ENCODE results near the gene MAML1.
"Not testable (repeated sequence)": the region's sequence is repeated elsewhere in the genome, so short reads cannot be mapped to it uniquely, and the experiment has no call there.

The MAML1 gene

DNA sequence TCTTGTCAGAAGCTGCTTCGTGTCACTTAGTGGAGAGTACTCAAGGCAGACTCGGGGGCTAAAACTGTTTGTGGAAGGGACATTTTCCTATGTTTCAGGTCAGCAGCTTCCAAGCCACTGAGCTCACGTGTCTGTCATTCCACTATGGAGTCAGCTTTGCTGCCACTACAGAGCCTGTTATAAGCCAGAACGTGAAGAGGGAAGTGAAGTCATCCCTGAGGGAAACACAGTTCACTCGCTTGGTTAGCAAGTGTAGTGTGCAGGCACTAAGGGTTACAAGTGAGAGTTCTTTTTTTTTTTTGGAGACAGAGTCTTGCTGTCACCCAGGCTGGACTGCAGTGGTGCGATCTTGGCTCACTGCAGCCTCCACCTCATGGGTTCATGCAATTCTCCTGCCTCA is 36.6 kb downstream of the MAML1 start:
- DNase-seq (ENCODE audit: low read depth), result no peak

DNA sequence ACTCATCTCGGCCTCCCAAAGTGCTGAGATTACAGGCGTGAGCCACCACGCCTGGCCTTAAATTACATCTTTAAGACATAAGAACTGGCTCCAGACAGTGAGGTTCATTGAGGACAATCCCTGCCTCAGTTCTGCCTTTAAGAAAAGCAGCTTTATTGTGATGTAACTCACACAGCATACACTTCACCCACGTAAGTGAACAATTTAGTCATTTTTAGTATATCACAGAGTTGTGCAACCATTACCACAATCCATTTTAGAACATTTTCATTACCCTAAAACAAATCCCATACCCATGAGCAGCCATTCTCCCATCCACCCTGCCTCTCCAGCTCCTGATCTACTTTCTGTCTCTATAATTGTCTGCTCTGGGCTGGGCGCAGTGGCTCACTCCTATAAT is 37.2 kb downstream of the MAML1 start:
- DNase-seq (ENCODE audit: low read depth), result no peak

DNA sequence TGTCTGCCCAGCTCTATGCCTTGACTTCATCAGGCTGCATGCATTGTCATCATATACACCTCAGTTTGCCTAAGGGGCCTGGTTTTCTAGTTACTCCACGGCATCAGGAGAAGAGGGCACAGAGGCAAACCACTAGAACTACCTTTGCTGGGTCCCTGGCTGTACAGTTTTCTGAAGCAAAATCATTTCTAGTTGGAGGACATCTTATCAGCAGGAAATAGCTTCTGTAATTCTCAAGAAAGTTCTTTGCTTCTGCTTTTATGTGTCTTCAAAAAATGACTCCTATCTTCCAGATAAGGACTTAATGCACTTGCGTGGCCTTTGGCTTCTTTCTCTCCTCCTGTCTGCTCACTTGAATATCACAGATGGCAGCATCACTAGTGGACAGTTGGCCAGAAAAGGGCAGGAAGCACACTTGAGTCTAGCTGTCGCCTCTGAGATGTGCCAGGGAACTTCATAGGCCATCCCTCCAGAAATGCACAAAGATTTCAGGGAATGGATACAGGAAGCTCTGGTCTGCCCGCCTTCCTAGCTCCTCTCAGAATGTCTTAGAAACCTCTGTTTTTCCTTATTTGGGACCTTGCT is 38.8 kb downstream of the MAML1 start:
- DNase-seq (ENCODE audit: low read depth), result no peak

DNA sequence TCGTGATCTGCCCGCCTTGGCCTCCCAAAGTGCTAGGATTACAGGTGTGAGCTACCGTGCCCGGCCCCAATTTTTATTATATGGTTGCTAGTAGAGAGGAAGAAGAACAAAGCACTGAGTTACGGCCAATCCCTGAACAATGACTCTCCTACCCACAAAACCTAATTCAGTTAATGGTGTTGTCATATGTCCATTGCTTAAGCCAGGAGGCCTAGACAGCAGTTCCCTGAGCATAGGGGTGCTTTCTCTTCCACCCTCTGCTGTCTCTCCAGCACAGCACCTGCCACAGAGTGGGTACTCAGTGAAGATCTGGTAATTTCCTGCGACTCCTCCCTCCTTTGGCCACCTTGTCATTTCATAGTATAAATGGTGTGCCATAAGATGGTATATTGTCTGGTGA is 39.7 kb downstream of the MAML1 start:
- no peak for DNase-seq (ENCODE audit: low read depth)

DNA sequence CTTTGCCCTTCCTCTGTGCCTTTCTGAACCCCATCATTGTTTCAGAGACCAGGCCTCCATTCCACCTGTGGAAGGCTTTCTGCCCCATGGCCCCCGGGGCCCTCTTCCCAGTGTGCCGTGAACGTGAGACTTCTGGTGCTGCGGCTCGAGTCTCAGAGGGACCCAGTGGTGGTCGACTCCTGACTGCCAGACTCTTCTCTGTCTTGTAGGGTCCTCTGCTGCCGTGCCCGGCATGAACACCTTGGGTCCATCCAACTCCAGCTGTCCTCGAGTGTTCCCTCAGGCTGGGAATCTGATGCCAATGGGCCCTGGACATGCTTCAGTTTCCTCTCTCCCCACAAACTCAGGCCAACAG is 41.0 kb downstream of the MAML1 start:
- DNase-seq (ENCODE audit: low read depth), result no peak

DNA sequence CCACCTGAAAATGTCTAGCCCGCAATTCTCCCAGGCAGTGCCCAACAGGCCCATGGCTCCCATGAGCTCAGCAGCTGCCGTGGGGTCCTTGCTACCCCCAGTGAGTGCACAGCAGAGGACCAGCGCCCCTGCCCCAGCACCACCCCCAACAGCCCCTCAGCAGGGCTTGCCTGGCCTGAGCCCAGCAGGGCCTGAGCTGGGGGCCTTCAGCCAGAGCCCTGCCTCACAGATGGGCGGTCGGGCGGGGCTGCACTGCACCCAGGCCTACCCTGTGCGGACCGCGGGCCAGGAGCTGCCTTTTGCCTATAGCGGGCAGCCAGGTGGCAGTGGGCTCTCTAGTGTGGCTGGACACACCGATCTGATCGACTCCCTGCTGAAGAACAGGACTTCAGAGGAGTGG is 41.8 kb downstream of the MAML1 start:
- DNase-seq (ENCODE audit: low read depth), result no peak

DNA sequence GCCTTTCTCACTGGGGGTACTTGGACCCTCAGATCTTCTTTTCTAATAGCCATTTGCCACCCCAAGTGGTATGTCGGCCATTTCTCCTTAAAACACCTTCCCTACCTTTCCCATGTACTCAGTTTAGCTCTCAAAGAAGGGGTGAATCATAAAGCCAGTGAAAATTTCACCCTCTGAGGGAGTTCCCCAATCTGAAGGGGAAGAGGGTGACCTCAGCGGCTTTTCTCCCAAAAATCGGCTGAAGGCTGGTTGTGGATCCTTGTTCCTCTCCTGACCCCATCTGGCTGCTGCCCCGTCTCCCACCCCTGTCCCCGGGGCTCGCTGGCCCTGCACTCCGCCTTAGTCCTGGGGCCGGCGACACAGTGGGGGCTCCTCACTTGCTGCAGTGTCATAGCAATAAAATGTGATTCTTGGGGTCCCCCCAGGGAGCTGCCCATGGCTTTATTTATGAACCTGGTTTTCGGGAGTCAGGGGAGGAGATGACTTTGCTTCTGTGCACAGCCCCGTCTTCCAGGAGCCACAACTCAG is 43.9 kb downstream of the MAML1 start:
- DNase-seq (ENCODE audit: low read depth), result no peak

DNA sequence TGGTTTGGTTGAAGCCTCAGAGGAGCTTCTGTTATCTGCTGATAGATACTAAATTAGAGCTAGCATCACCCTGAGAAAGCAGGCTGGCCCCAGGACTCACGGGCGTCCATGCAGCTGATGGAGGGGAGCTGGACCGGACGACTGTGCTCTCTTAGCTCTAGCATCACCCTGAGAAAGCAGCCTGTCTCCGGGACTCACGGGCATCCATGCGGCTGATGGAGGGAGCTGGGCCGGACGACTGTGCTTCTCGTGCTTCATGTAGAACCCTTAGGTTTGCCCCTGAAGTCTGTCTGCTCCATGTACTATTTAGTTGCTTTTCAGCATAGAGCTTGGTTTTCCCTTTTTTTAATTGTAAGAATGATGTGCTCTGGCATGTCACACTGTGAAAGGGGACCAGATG is 44.8 kb downstream of the MAML1 start:
- DNase-seq (ENCODE audit: low read depth), result no peak

DNA sequence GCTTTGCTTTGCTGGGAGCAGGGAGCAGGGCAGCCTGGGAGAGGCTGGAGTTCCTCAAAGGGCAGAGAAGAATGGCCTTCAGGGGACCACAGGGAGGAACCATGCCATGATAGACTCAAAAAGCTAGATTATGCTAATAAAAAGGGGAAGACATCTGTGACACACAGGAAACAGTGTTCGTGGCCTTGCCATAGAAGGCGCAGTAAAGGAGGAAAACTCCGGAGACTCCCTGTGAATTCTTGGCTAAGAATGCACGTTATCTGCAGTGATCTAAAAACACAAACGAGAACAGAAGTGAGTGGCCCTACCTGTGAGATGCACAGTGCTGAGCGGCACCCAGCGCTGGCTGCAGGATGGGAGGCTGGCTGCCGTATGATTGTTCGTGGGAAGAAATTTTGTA is 45.3 kb downstream of the MAML1 start:
- DNase-seq (ENCODE audit: low read depth), result no peak

DNA sequence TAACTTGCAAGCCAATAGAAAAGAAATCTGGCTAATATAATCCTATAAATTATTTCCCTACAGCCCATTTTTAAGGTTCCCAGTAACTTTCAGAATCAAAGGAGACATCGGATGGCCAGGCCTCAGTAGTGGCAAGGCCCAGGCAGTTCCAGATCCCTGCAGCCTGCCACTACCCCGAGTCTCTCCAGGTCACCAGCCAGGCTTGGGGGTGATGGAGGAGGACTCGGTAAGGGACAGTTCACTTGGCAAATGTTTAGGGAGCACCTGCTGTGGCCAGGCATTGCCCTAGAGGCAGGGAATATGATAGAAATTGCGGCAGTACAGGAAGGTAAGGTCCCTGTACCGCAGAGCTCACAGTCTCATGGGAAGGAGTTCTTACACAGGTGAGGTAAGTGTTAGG is 46.0 kb downstream of the MAML1 start:
- DNase-seq (ENCODE audit: low read depth), result no peak

DNA sequence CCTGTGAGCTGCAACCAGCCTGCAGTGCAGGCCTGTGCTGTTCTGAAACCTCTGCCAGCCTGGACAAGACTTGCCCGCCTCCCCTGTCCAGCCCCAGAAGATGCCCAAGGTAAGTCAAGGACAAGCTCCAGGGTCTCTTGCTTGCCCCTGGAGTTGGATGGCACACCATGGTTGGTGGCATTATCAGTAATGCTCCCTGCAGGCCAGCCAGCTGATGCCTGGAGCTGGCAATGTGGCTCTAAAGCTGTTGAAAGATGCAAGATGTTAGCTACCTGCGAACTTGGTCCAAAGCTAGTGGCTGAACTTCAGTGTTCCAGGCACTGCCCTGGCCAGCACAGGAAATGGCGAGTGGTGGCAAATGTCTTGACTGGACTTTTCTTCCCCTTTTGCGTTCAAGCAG is 47.2 kb downstream of the MAML1 start:
- no peak for DNase-seq (ENCODE audit: low read depth)

DNA sequence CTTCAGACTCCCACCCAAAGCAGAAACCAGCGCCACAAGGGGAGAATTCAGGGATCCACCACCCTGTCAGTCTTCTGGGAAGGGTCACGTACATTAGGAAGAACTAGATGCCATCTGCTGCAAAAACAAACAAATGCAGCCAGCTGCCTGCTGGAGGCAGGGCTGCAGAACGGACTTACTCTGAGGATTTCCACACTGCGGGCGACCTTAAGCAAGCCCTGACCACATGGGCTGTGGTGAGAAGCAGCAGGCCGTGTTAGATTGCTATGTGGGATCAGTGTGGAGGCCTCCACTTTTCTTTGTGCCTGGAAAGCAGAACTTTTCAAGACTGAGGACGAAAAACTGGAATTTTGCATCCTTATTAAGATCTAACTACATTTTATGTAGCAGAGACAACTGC is 47.7 kb downstream of the MAML1 start:
- DNase-seq (ENCODE audit: low read depth), result no peak

DNA sequence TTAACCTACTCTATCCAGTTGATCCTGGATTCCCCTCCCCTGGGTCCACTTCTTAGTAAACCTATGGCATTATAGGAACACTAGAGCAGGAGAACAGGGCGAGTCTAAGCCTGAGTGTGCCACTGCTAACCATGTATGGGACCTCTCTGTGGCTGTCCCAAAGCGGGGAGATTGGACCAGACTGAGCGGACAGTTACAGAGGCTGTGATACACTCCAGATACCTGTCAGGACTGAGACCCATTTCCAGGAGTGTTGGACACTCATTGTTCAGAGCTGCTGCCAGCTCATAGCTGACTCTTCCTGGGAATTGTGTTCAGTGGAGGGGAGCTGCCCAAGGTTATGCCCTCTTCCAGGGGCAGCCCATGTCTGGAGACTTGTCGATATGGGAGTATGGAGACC is 49.2 kb downstream of the MAML1 start:
- DNase-seq (ENCODE audit: low read depth), result no peak

DNA sequence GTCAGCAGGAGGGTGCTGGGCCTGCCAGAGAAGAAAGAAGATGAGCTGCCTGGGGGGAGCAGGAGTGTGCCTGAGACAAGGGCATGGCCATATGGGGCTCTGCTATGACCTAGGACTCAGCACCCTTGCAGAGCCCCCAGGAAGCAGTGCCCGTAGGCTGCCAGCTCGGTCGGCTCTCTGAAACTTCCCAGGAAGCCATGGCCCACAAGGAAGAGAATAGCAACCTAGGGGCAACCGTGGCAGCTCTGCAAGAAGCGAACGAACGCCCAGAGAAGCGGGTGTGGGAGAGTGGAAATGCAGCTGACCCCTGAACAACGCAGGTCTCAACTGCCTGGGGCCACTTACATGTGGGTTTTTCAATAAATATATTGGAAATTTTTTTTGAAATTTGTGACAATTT is 50.5 kb downstream of the MAML1 start:
- DNase-seq (ENCODE audit: low read depth), result no peak

DNA sequence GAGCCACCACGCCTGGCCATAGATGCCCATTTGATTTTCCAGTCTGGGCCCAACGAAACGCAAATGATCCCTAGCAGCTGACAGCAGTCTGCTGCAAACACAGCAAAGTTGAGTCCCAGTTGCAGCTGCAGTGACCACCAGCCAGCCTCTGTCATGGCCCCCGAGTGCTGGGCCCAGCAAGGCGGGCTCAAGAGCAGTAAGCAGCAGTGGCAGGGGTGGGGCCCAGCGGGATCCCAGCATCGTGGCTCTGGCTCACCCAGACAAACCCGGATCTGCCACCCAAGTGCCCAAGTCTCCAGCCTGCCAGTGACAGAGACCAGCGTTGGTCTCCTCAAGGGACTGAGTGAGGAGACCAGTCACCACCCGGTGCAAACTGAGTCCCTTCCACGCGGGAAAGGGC is 54.2 kb downstream of the MAML1 start:
- no peak for DNase-seq (ENCODE audit: low read depth)

DNA sequence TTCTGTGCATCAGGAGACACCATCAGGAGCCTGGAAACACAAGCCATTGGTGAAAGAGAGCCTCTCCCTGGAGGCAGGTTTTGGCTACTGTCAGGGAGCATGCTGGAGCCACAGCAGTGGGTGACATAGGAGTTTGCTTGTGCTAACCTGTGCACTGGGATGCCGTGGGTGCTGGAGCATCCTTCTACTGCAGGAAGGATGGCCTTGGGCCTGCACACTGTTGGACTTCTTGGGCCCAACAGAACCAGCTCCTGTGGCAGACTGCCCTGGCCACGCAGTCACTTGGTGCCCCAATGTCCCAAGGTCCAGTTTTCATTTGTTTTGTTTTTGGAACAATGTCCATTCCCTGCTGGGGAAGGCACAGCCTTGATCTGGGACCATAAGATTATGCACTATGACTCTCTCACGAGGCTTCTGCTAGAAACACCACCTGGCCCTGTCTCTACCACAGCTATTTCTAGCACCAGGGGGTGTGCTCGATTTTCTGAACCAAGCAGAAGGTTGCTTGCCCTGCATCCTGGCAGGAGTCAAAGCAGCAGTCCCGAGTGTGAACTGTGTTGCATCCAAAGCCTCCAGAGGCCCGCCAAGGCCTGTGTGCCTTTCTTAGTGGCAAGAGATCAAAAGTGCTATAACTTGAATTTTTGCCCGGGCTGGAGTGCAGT is 55.7 kb downstream of the MAML1 start:
- DNase-seq (ENCODE audit: low read depth), result no peak

DNA sequence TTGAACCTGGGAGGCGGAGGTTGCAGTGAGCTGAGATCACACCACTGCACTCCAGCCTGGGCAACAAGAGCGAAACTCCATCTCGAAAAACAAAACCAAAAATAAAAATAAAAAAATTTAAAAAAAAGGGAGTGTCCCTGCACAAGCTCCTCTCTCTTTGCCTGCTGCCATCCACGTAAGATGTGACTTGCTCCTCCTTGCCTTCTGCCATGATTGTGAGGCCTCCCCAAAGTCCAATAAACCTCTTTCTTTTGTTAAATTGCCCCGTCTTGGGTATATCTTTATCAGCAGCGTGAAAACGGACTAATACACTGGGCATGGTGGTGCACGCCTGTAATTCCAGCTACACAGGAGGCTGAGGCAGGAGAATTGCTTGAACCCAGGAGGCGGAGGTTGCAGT is 56.7 kb downstream of the MAML1 start:
- DNase-seq (ENCODE audit: low read depth), result not testable (repeated sequence)

DNA sequence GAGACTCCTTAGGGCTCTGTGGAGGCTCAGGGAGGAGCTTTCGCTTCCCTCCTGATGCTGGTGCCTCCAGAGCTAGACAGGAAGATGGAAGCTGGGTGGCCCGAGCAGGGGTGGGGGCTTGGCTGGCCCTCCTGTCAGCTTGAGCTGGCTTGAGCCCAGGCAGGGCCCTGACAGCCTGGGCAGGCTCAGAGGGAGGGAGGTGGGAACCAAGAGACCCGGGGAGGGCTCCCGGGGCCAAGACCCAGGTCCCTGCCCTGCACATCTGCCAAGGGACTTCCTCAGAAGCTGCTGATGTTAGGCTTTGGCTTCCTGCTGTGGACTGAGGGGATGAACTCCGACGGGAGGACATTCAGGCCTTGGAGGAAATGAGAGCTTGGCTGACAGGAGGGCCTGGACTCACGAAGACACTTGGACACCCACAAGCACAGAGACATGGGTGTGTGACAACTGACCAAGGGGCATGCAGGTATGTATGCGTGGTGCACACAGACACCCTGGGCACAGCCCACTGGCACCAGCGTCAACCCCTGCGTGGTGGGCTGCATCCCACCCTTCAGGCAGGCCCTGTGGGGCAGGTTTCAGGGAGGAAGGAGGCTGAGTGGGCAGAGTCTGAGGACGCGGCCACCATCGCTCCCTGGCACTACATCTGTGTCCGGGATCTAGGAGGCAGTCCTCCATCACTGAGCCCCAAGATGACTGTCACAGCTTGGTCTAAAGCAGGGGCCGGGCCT is 59.4 kb downstream of the MAML1 start:
- no peak for DNase-seq (ENCODE audit: low read depth)

DNA sequence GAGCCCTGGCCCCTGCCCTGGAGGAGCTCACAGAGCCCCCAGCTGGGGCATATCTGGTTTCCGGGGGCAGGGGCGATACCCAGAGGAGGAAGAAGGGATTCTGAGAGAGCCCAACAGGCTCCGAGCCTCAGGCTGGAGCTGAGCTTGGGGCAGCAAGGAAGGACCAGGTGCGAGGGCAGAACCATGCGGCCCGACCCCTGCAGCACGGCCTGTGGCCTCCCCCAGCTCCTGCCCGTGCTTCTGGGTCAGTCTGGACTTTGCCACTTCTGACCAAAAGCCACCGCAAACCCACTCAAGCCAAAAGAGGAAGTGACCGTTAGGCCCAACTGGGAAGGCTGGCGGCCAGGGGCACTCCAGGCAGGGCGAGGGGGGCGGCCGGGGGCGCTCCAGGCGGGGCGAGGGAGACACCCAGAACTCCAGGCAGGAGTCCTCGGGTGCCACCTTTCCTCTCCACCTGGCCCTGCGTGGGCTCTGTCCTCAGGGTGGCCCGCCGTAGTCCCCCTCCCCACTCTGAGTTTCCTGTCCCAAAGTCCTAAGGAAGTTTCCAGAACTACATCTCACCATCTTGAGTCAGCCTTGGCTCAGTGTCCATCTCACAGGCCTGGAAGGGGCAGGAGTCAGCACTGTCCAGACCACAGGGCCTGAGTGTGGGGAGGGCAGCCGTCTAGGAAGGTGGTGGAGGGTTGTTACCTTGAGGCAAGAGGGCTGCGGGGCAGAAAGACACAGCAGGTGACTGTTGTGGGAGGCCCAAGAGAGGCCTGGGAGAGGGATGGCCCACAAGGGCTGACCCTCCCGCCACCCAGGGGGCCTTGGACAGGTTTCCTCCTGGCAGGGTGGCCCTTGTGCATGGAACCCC is 60.2 kb downstream of the MAML1 start:
- DNase-seq (ENCODE audit: low read depth), result no peak

DNA sequence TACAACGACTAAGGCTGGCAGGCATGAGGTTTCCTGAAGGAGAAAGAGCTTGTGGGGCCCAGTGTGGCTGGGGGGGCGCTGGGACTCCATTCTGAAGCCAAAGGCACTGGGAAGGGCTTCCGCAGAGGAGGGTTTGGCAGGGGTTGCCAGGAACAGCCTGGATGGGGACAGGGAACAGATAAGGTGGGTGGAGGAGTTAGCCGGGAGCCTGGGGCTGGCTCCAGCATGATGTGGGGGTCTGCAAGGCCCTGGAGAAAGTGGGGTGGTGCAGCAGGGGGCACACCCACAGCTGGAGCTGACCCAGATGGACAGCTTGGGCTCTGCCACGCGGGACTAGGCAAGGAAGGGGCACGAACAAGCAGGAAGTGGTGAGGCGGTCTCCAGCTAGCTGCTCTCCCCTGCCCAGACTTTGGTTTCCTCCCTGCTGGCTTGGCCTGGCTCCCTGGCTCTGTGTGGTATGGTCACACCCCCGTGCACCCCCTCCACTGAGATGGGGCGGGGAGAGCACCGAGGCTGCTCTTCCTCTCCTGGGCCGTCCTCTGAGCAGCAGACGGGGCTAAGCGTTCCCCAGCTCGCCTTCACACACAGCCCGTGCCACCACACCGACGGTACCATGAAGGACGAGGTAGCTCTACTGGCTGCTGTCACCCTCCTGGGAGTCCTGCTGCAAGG is 61.0 kb downstream of the MAML1 start, which contains the start of gene LTC4S:
Gene LTC4S (plus strand): TSS at position 519 of the 672 bp plus-strand sequence. CDS start 95 bp downstream, at position 614.
- no peak for DNase-seq (ENCODE audit: low read depth)

DNA sequence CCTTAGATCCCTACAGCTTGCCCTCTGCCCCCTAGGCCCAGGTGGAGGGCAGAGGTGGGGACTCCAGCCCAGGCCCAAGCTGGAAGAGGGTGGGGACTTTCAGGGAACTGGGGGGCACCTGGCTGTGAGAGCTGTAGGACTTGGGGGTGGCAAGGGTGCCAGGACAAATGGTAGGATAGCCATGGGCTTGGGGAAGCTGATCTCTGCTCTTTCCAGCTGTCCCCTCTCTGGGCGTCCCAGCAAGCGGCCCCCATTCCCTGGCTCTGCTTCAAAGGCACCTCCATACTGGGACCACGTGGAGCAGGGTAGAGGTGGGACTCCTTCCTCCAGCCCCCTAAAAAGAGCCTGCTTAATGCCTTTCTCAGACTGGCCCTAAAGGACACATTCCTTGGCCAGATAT is 61.5 kb downstream of the MAML1 start:
- DNase-seq (ENCODE audit: low read depth), result no peak

DNA sequence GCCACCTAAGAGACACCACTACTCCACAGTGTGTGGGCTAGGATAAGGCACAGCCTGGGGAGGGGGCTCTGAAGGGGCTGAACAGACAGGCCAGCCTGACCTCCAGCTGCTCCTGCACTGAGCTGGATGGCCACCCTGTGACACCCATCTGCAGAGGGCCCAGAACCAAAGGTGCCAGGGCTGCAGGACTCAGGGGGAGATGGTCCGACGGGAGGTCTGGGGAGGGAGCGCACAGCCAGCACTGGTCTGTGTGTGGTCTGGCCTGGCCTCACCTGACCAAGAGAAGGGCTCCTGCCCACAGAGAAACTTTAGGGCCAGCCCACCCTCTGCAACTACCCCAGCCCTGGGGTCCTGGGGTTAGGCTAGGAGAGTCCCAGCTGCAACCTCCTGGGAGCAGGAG is 62.0 kb downstream of the MAML1 start:
- no peak for DNase-seq (ENCODE audit: low read depth)

Measured in stromal cell of bone marrow (primary cell).